GM18858 (cell line): ENCODE measurements around the gene LLPH.

Source experiments
- ATAC-seq: cut with Tn5 transposase; IDR thresholded peaks from one replicate; pipeline ENCODE4 v1.9.1; 2021; ENCODE audit not compliant: unreplicated experiment

Gene LLPH

GRCh38 chr12:66103016-66103913, 27.3 kb downstream of the LLPH start:
- ATAC-seq, result no peak

GRCh38 chr12:66092559-66093269, 37.8 kb downstream of the LLPH start:
- ATAC-seq, result no peak

DNA sequence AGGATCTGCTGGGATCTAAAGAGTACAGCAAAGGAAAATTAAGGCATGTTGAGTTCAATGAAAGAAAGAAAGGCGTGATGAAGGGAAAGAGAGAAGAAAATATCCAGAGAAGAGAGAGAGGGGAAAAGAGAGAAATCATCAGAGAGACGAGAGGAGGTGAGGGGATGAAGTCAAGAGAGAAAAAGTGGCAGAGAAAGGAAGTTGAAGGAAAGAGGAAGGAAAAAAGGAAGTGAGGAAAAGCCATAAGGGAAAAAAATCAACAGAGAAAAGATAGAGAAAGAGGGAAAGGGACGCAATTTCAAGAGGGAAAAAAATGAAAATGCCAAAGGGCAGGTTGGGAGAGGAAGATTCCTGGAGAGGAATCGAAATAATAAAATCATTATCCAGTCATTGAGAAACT, 40.4 kb downstream of the LLPH start:
- ATAC-seq, result no peak

DNA sequence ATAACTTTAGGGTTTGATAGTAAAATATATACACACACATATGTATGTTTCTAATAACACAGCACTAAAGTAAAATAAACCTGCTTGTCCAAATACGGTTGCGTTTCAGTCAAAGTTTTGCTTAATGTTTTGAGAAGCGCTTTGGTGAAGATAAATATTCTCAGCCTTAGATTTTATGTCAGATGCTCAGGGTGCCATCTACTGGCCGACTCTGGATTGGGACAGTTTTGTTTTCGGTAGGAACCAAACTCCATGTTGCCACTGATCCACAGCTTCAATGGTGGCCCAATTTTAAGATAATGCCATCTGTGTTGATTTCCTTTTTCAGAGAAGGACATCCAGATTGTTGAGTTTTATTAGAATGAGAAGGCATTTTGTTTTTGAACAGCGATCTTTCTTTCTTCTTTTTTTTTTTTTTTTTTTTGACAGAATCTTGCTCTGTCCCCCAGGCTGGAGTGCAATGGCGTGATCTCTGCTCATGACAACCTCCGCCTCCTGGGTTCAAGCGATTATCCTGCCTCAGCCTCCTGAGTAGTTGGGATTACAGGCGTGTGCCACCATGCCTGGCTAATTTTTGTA, 43.1 kb downstream of the LLPH start:
- peak; percentile 59 for ATAC-seq

- ATAC-seq, result no peak
Observed at GRCh38 chr12:66085998-66086397, 44.6 kb downstream of the LLPH start.

DNA sequence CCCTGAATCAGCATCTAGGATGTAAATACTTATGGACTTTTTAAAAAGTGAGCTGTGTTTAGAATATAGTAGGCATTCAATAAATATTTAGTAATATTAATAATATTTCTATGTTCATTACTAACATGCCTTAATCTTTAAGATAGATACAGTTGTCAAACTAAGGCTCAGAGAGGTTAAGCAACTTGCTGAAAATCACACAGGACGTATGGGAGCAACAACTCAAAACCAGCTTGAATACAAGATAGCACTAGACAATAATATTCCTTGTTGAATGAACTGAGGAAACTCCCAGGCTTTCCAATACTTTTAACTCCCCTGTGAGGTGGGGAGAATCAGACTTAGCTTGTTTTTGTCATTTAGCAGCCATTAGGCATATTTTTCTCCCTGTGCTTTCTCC, 45.3 kb downstream of the LLPH start:
- ATAC-seq, result no peak

DNA sequence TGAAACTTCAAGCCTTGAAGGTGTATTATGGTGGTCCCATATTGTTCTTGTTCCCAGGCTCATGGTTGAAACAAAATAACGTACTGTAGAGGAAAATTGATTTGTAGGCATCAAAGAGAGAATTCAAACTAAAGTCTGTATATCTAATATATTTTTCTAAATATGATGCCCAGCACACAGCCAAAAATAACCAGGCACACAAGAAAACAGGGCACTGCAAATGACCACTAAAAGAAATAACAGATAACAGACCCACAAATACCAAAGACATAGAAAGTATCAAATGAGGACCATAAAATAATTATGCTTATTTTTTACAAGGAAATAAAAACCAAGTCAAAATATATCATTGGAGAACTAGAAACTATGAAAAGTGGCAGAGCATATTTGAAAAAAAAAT, 46.8 kb downstream of the LLPH start:
- ATAC-seq, result no peak

GRCh38 chr12:66082744-66083143, 47.8 kb downstream of the LLPH start:
- no peak for ATAC-seq

GRCh38 chr12:66080791-66081190, 49.8 kb downstream of the LLPH start:
- no peak for ATAC-seq

DNA sequence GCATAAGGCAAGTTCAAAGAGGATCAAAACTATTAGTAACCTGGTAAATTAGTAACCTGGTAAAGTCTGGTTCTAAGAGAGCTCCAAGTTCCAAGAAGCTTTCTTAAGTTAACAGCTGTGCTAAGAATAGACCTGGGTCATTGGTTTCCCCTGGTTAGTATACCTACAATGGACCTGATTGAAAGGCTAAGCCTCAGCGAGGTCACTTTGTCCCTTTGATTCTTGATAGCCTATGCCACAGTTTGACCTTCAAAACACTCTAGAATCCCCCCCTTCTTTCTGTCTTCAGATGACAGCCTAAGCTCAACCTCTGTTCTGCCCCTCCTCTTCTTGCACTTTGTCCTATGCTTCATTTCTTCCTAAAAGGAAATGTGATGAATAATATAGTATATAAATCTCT, 53.0 kb downstream of the LLPH start:
- no peak for ATAC-seq

- ATAC-seq, result no peak
Observed at GRCh38 chr12:66074561-66074960, 56.0 kb downstream of the LLPH start.

- ATAC-seq, result peak; percentile 47
Observed at GRCh38 chr12:66072566-66072965, 58.0 kb downstream of the LLPH start.

DNA sequence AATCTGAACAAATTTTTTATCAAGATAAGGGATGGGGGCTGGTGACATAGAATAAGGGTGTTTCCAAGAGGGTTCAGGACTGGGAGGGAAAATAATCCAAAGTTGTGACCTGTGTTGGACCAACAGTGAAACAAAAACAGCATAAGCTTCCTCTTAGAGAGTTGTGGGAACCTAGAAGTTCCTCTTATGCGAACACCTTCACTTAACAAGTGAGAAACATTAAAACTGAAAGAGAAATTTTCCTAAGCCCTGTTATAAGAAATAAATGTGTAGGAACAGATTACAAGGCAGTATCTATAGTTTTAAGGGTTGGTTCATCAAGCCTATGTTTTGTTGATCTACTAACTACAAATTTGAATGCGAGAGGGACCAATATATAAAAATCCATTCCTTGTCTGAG, 58.4 kb downstream of the LLPH start:
- ATAC-seq, result peak; percentile 60

GRCh38 chr12:66071549-66071948, 59.0 kb downstream of the LLPH start:
- no peak for ATAC-seq

- no peak for ATAC-seq
Observed at GRCh38 chr12:66070378-66071120, 60.0 kb downstream of the LLPH start.

- peak; percentile 8 for ATAC-seq
Observed at GRCh38 chr12:66066929-66067523, 63.5 kb downstream of the LLPH start.
